ENCODE measurements around the gene TSPAN9.

TSPAN9 gene

DNA sequence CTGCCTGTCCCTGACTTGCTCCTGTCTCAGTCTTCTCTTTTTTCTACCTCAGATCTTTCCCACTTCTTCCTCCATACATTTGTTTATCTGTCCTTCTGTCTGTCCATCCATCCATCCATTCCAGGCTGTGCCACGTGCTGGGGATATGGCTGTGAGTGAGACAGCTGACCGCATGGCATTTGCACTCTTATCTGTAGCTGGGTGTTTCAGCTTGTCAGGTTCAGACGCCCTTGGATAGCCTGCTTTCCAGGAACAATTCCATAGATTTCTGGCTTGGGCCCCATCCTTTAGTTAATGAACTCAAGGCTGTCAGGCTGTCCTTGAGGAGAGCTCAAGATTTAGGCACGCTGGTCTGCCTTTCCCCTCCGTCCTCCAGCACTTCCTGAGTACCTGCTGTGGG, 116.6 kb downstream of the TSPAN9 start:
- DNase-seq (ENCODE audit: insufficient read length, low spot score) (no peak), FAIRE-seq (no peak)
- no peak for TF ChIP-seq POLR2A (IDR thresholded peaks at IDR 0.05; ENCODE audit: low read depth, low read length)

DNA sequence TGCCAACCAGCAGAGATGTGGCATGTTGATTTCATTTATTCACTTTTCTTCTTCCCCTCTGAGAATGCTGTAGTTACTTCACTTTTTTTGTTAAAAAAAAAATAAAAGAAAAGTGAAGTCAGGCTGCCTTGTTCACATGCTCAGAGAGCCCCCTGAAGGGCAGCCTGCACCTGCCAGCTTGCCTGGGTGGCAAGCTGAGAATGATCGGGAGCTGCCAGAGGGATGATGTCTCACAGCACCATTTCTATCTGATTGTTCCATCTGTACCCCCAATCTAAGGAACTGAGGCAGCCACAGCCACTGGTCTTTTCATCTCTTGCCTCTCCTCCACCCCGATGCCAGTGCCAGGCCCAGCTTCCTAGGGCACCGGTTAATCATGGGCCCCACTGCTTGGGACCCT, 118.2 kb downstream of the TSPAN9 start:
- TF ChIP-seq POLR2A (IDR thresholded peaks at IDR 0.05; ENCODE audit: low read depth, low read length): no peak
- DNase-seq (ENCODE audit: insufficient read length, low spot score): no peak
- FAIRE-seq: no peak

DNA sequence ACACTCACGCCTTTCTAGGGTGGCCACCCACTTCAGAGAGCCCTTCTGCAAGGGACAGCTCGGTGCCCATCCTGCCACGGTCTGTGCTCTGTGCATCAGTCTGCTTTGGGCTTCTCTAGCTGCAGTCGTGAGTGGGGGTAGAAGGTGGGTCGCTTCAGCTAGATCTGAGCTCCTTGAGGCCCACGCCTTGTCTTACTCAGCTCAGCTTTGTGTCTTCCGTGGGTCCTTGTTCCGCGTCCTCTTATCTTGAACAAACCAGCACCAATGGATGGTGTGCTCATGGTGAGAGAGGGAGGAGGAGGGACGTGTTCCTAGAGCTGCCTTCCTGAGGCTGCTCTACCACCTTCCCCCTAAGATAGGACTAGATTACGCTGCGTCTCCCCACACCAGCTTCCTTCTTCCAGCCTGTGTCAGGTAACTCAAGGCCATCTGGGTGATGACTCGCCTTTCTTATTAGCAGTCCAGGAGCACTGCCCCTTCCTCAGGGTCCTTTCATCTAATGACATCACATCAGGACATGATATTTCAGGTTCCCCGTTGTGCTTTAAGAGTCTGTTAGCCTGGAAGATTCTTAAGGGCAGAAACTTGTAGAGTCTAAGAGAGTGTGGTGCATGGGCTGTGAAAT, 118.8 kb downstream of the TSPAN9 start:
- no peak for TF ChIP-seq POLR2A (IDR thresholded peaks at IDR 0.05; ENCODE audit: low read depth, low read length)
- FAIRE-seq (no peak), DNase-seq (ENCODE audit: insufficient read length, low spot score) (no peak)

DNA sequence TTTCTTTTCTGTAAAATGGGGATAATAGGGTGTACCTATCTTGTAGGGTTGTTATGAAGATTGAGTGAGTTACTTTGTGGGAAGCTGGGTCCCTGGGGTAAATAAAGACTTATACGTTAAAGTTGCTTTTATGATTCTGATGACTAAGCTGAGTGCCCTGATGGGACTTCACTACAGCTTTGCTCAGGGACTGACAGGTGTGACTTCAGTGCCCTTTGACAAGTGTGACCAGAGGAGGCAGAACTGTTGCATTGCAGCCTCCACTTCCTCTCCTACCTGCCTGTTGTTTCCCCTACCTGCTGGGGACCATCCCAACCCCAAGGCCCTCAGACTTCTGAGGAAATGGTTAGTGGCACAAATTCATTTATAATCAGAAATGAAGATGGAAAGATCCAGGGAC, 119.3 kb downstream of the TSPAN9 start:
- FAIRE-seq (no peak), DNase-seq (ENCODE audit: insufficient read length, low spot score) (no peak)
- no peak for TF ChIP-seq POLR2A (IDR thresholded peaks at IDR 0.05; ENCODE audit: low read depth, low read length)

DNA sequence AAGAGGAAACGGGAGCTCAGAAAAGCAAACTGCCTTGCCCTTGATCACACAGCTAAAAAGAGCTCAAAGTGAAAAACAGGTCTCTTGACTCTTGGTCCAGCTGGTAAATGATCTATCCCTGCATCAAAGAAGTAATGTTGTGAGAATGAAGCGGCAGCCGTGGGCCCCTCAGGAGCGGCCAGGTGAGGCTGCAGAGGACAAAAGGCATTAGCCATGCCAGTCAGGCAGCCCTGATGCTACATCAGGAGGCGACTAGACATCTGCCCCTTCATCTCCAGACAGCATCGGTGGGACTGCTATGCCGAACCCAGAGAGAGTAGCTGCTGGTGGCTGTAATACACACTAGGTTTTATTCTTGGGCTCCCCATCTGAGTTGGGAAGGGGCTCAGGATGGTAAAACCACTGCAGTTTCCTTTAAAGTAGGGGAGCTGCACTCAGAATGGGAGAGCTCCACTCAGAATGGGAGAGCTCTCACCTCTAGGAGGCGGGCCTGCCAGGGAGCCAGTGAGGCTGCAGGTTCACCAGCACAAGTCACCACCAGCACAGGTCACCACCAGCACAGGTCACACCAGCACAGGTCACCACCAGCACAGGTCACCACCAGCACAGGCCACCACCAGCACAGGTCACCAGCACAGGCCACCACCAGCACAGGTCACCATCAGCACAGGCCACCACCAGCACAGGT, 120.1 kb downstream of the TSPAN9 start:
- no peak for TF ChIP-seq POLR2A (IDR thresholded peaks at IDR 0.05; ENCODE audit: low read depth, low read length)
- DNase-seq (ENCODE audit: insufficient read length, low spot score) (no peak), FAIRE-seq (no peak)

DNA sequence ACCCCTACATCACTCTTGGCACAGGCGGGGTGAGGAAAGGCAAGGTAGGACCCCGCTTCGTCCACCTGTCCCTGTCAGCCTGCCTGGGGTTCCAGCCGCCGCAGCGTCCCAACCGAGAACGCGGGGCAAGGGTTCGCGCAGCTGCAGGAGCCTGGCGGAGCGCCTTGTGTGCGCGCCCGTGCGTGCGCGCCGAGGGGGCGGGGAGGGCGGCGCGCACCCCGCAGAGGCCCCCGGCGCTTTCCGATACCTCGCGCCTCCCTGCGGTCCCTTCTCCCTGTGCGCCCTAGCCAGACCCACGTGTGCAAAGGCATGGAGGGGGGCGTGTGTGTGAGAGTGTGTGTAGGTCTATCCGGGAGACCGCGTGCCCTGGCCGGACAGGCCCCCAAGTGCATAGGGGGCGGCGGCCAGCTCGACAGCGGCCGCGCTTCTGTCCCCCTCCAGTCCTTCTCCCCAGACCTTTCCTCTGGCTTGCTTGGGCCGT, 122.4 kb downstream of the TSPAN9 start:
- no peak for FAIRE-seq
- no peak for DNase-seq (ENCODE audit: insufficient read length, low spot score)
- TF ChIP-seq POLR2A (IDR thresholded peaks at IDR 0.05; ENCODE audit: low read depth, low read length): no peak

DNA sequence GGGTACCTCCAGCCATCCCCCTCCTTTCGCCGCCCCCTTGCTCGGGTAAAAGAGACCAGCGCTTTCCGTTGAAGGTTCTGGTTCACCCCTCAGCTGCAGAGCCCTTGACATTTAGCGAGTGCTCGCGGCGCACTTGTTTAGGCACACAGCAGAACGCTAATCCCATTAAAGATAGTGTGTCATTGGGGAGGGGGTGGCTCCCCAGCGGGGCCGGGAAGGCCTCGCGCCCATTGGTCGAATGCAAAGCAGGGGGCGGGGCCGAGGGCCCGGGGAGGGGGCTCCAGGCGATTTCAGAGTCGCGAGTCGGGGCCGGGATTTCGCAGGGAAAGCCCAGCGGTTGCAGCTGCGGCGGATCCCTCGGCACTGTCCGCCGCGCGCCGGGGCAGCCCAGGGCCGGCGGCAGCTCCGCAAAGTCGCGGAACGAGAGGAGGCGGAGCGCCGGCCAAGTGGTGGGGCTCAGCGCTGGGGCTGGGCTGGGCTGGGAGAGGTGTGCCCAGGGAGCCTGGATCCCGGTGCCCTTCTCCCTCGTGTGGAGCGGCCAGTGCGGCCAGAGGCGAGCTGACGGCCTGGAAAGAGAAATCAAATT, 122.9 kb downstream of the TSPAN9 start:
- FAIRE-seq (no peak), DNase-seq (ENCODE audit: insufficient read length, low spot score) (no peak)
- TF ChIP-seq POLR2A (IDR thresholded peaks at IDR 0.05; ENCODE audit: low read depth, low read length): no peak

DNA sequence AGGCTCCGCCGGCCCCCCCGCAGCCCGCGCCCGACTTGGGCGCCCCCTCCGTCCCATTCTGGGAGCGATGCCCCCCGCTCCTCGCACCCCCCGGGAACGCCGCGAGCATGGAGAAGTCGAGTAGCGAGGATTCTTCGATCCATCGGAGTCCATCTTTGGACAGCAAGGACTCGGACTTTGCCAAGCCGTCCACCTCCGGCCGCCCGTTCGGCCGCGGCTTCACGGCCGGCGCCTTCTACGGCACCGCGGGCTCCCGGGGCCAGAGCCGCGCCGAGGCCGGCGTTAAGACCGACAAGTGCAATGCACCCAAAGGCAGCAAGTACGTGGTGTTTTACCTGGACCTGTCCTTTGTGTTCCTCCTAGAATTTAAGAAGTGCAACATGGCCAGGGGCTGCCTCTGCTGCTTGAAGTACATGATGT, 123.6 kb downstream of the TSPAN9 start:
- DNase-seq (ENCODE audit: insufficient read length, low spot score) (no peak), FAIRE-seq (no peak)
- no peak for TF ChIP-seq POLR2A (IDR thresholded peaks at IDR 0.05; ENCODE audit: low read depth, low read length)

DNA sequence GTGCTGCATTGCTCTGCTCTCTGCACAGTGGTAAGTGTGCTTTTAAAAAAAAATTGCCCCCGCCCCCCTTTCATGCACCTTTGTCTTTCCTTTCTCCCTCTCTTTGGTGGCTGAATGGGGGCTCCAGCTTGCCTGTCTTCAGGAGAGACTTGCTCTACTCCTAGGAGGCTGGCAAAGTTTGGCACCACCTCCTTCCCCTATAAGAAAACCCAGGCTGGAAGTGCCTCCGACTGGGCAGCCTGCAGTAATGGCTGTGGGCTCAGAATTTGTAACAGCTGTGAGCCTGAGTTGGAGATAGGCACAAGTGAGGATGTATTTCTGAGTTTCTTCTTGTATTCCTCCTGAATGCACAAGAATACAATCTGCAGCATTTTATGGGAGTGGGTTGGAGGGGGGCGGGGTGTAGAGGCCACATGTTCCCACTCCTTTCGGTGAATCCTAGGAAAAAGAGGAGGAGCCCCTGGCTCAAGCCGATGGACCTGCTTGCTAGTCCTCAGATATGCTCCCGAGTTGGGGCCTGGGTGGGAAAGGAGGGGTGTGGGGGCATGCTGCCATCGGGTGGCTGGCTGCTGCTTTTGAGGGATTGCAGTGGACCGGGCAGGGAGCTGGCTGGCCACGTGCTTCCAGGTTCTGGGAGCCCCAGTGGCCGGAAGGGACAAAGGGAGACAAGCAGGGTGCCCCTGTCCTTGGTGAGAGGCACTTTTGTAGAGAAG, 124.3 kb downstream of the TSPAN9 start:
- FAIRE-seq (no peak), DNase-seq (ENCODE audit: insufficient read length, low spot score) (no peak)
- TF ChIP-seq POLR2A (IDR thresholded peaks at IDR 0.05; ENCODE audit: low read depth, low read length): no peak

DNA sequence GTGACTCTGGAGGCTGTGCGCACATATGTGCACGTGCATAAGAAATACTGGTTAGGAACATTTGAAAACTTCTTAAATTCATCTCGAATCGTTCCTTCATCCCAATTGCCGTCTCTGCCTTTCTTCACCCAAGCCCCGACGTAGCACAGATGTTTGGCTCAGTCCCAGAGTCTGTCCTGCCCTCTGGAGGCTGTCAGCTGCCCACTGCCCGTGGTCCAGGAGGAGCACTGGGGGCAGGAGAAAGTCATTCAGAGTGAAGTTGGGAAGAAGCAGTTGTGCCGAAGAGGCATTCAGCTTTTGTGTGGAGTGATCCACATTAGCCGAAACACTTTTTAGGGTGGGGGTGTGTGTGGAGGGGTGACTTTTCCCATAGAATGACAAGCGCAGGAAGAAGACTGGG, 124.9 kb downstream of the TSPAN9 start:
- DNase-seq (ENCODE audit: insufficient read length, low spot score) (no peak), FAIRE-seq (no peak)
- no peak for TF ChIP-seq POLR2A (IDR thresholded peaks at IDR 0.05; ENCODE audit: low read depth, low read length)

DNA sequence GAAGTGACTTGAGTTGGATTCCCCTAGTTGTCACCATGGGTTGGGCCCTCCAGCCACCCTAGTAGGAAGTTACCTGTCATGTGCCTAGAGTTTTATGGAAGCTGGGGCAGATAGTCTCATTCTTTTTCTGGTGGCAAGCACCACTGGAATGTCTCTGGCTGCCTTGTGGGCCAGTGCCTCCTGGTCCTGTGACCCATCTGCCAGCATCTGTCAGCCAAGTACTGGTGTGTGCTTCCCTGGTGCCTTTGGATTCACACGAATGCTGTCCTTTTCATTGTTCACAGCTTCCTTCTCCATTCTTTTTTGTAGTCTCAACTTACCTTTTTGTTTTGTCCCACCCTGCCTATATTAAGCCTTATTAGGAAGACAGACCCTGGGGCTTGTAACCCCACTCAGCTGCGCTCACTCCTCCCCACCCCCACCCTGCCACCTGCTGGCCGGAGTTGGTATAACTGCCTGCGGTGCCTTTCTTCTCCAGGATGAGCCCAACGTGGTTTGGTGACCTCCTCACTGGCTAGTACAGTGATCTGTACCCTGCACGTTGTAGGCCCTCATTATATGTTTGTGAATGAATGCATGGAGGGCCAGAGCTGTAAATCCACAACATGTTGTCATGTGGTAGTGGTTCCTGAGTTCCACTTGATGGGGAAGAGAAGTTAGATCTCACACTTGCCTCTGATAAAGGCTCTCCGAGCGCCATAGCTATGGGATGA, 125.7 kb downstream of the TSPAN9 start:
- TF ChIP-seq POLR2A (IDR thresholded peaks at IDR 0.05; ENCODE audit: low read depth, low read length): no peak
- FAIRE-seq (no peak), DNase-seq (ENCODE audit: insufficient read length, low spot score) (peak; percentile 90)

DNA sequence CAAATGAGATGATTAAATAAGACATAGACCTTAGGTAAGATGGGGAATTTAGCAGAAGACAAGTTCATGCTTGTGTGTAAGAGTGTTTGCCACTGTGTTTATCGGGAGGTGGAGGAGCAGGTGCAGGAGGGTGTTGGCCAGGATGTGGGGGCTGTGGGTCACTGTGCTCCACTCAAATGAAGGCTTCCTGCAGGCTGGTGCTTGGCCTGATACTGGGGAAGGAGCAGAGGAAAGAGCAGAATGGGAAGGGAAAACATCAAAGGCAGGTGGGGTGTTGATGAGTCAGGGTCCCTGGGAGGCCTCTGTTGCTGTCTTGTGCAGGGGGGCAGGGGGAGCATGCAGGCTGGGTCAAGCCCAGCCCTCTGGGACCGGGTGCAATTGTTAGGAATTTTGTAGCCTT, 126.5 kb downstream of the TSPAN9 start:
- DNase-seq (ENCODE audit: insufficient read length, low spot score): no peak
- TF ChIP-seq POLR2A (IDR thresholded peaks at IDR 0.05; ENCODE audit: low read depth, low read length): no peak
- FAIRE-seq: no peak

DNA sequence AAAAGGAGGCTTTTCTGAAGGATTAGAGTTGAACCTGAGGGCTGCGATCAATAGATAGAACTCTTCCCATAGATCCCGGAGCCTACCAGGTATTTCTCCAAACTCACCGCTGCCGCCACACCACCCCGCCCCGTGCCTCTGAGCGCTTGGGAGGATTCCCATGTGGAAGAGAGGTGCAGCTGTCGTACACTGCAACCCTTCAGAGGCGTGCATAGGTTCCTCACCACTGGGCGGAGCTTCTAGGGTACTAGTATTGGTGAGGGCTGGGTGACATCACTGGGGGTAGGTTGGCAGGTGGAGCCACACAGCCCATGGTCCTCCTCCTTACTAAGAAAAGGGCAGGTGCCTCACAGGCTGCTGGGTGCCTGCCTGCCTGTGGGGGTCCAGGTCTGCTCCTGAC, 127.0 kb downstream of the TSPAN9 start:
- TF ChIP-seq POLR2A (IDR thresholded peaks at IDR 0.05; ENCODE audit: low read depth, low read length): no peak
- FAIRE-seq (no peak), DNase-seq (ENCODE audit: insufficient read length, low spot score) (no peak)

All from H54 (cell line).